ENCODE results near the gene NCR2. TPM values are rescaled to one million over a fixed set of nuclear protein-coding genes. Genes with fewer than 3 reads are reported as not detected.

NCR2 gene
- total and polyA plus RNA-seq, 8 donors = not detected

- DNase-seq = no peak
- peaks cover 0 to 19% of the 10 kb centered on the region in 2 donors for H3K9me3 ChIP-seq
- intact Hi-C loops (cut with DNase I) = no loop called here
- H3K27ac ChIP-seq = no peak overlapping the region
- H3K36me3 ChIP-seq = no peaks in the 10 kb centered on the region
- H3K4me3 ChIP-seq = no peak overlapping the region
- H3K27me3 ChIP-seq = peaks cover 0 to 23% of the 10 kb centered on the region in 2 donors
- ATAC-seq = no peak
- TF ChIP-seq CTCF (IDR thresholded peaks at IDR 0.05) = no peak
- H3K4me1 ChIP-seq = no peaks in the 10 kb centered on the region
Measured at GRCh38 chr6:41355952-41356351, 20.5 kb downstream of the NCR2 start.

- TF ChIP-seq CTCF (IDR thresholded peaks at IDR 0.05) = no peak
- Histone ChIP-seq H3K36me3 (no peaks in the 10 kb centered on the region), H3K4me1 (no peaks in the 10 kb centered on the region), H3K9me3 (peaks cover 0 to 27% of the 10 kb centered on the region in 2 donors), H3K27me3 (peaks cover 0 to 23% of the 10 kb centered on the region in 2 donors), H3K4me3 (no peak overlapping the region), H3K27ac (no peak overlapping the region)
- intact Hi-C loops (cut with DNase I) = no loop called here
- DNase-seq (no peak), ATAC-seq (no peak)
Measured at GRCh38 chr6:41356825-41357224, 21.4 kb downstream of the NCR2 start.

GRCh38 chr6:41358503-41358902 lies 23.1 kb downstream of the NCR2 start:
- Histone ChIP-seq H3K36me3 (no peaks in the 10 kb centered on the region), H3K27ac (no peak overlapping the region), H3K4me1 (no peaks in the 10 kb centered on the region), H3K4me3 (no peak overlapping the region), H3K27me3 (peaks cover 0 to 21% of the 10 kb centered on the region in 2 donors), H3K9me3 (peaks cover 0 to 28% of the 10 kb centered on the region in 2 donors)
- DNase-seq = no peak
- intact Hi-C loops (cut with DNase I) = no loop called here
- no peak for TF ChIP-seq CTCF (IDR thresholded peaks at IDR 0.05)
- ATAC-seq = no peak

- TF ChIP-seq CTCF (IDR thresholded peaks at IDR 0.05) = no peak
- Histone ChIP-seq H3K4me3 (no peak overlapping the region), H3K36me3 (no peaks in the 10 kb centered on the region), H3K4me1 (no peaks in the 10 kb centered on the region), H3K27me3 (peaks cover 0 to 28% of the 10 kb centered on the region in 2 donors), H3K9me3 (peaks cover 0 to 28% of the 10 kb centered on the region in 2 donors), H3K27ac (no peak overlapping the region)
- DNase-seq (no peak), ATAC-seq (no peak)
- intact Hi-C loops (cut with DNase I) = no loop called here
Measured at GRCh38 chr6:41359617-41360313, 24.4 kb downstream of the NCR2 start.

- TF ChIP-seq CTCF (IDR thresholded peaks at IDR 0.05) = no peak
- DNase-seq (no peak), ATAC-seq (no peak)
- Histone ChIP-seq H3K36me3 (no peaks in the 10 kb centered on the region), H3K4me1 (no peaks in the 10 kb centered on the region), H3K4me3 (no peak overlapping the region), H3K9me3 (peaks cover 0 to 28% of the 10 kb centered on the region in 2 donors), H3K27me3 (peaks cover 0 to 34% of the 10 kb centered on the region in 2 donors), H3K27ac (no peak overlapping the region)
- intact Hi-C loops (cut with DNase I) = no loop called here
Measured at GRCh38 chr6:41360314-41360685, 24.9 kb downstream of the NCR2 start.
